ENCODE data around the gene MSLN.

The MSLN gene

GRCh38 chr16:791131-791530 is 30.6 kb downstream of the MSLN start:
- no peak for ATAC-seq (ENCODE audit: insufficient read depth, low read depth)
- DNase-seq, result no peak

DNA sequence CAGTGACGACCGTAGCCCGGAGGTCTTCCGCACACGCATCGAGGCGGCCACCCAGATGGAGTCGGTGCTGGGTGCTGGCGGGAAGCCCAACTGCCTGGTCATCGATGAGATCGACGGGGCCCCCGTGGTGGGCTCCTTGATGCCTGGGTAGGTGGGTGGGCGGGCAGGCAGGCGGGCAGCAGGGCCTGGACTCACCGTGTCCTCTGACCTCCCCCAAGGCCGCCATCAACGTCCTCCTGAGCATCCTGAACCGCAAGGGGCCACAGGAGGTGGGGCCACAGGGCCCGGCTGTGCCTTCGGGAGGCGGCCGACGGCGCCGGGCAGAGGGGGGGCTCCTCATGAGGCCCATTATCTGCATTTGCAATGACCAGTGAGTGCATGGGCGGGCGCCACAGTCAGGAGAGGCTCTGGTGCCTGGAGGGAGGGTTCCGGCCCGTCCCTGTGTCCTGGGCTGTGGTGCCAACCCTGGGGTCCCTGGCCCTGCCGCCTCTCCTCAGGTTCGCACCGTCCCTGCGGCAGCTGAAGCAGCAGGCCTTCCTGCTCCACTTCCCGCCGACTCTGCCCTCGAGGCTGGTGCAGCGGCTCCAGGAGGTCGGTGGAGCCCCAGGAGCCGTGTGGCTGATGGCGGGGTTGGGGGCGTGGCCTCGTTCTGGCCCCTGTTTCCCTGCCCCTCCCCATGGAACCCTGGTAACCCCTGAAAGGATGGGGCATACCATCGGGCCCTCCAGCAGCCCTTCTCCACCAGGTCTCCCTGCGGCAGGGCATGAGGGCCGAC is 31.9 kb downstream of the MSLN start:
- H3K9ac ChIP-seq (ENCODE audit: low read depth, low read length), result no peak overlapping the region

More at GRCh38 chr16:791131-791530, 30.6 kb downstream of the MSLN start:
- Histone ChIP-seq H4K20me1 (ENCODE audit: insufficient read depth, low read length) (peaks cover 76% of the 10 kb centered on the region), H3K27ac (ENCODE audit: low read length) (no peak overlapping the region), H3K79me2 (ENCODE audit: insufficient read depth, low read length) (peaks cover 53% of the 10 kb centered on the region), H3K9ac (ENCODE audit: low read depth, low read length) (no peak overlapping the region), H3K27me3 (ENCODE audit: insufficient read depth, low read length, poor library complexity) (no peaks in the 10 kb centered on the region), H2AFZ (ENCODE audit: low read depth, low read length) (no peak overlapping the region), H3K4me1 (ENCODE audit: insufficient read depth, low read length) (peaks cover 38% of the 10 kb centered on the region), H3K9me3 (ENCODE audit: insufficient read depth, low read length, severe bottlenecking) (no peaks in the 10 kb centered on the region), H3K36me3 (ENCODE audit: insufficient read depth, low read length) (peaks cover 83% of the 10 kb centered on the region), H3K4me3 (ENCODE audit: low read depth in 1 of 2, low read length in 2 of 2) (no peak overlapping the region), H3K4me2 (ENCODE audit: insufficient read depth, low read length) (peak overlapping the region; percentile 100; the same call in 1 of the 2 replicates)
- TF ChIP-seq, protein P1, sequence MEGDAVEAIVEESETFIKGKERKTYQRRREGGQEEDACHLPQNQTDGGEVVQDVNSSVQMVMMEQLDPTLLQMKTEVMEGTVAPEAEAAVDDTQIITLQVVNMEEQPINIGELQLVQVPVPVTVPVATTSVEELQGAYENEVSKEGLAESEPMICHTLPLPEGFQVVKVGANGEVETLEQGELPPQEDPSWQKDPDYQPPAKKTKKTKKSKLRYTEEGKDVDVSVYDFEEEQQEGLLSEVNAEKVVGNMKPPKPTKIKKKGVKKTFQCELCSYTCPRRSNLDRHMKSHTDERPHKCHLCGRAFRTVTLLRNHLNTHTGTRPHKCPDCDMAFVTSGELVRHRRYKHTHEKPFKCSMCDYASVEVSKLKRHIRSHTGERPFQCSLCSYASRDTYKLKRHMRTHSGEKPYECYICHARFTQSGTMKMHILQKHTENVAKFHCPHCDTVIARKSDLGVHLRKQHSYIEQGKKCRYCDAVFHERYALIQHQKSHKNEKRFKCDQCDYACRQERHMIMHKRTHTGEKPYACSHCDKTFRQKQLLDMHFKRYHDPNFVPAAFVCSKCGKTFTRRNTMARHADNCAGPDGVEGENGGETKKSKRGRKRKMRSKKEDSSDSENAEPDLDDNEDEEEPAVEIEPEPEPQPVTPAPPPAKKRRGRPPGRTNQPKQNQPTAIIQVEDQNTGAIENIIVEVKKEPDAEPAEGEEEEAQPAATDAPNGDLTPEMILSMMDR (IDR thresholded peaks at IDR 0.05; ENCODE audit: borderline replicate concordance, extremely low read depth, low read length, poor library complexity, severe bottlenecking), result no peak
- no peak for TF ChIP-seq EZH2 (IDR thresholded peaks at IDR 0.05; ENCODE audit: borderline replicate concordance, low read depth, low read length, severe bottlenecking)

DNA sequence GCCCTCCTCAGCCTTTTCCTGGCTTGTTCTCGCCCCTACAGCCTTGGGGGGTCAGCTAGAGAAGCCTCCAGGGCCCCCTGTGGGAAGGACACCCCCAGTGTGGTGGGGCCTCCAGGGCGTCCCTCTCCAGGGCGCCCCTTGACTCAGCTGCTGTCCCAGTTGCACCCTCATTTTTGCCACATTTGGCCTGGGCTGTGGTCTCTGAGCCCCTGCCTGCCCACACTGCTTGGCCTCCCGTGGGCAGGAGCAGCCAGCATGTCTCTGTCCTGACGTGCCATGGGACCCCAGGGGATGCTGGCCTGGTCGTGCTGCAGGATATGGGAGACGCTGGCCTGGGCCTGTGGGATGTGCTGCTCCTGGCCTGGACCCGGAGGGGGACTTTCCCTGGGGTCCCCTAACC is 32.9 kb downstream of the MSLN start:
- H3K9ac ChIP-seq (ENCODE audit: low read depth, low read length), result no peak overlapping the region
- peaks cover 33% of the 10 kb centered on the region for H3K79me2 ChIP-seq (ENCODE audit: insufficient read depth, low read length)
- ATAC-seq (ENCODE audit: insufficient read depth, low read depth) (no peak), DNase-seq (no peak)
- peaks cover 68% of the 10 kb centered on the region for H4K20me1 ChIP-seq (ENCODE audit: insufficient read depth, low read length)
- no peak overlapping the region for H3K4me2 ChIP-seq (ENCODE audit: insufficient read depth, low read length)
- H3K9me3 ChIP-seq (ENCODE audit: insufficient read depth, low read length, severe bottlenecking), result no peaks in the 10 kb centered on the region
- H3K27me3 ChIP-seq (ENCODE audit: insufficient read depth, low read length, poor library complexity), result no peaks in the 10 kb centered on the region
- TF ChIP-seq EZH2 (IDR thresholded peaks at IDR 0.05; ENCODE audit: borderline replicate concordance, low read depth, low read length, severe bottlenecking), result no peak
- TF ChIP-seq, protein P1 (IDR thresholded peaks at IDR 0.05; ENCODE audit: borderline replicate concordance, extremely low read depth, low read length, poor library complexity, severe bottlenecking), result no peak
- no peak overlapping the region for H3K27ac ChIP-seq (ENCODE audit: low read length)
- H3K4me3 ChIP-seq (ENCODE audit: low read depth in 1 of 2, low read length in 2 of 2), result no peak overlapping the region
- H2AFZ ChIP-seq (ENCODE audit: low read depth, low read length), result no peak overlapping the region
- H3K4me1 ChIP-seq (ENCODE audit: insufficient read depth, low read length), result peaks cover 23% of the 10 kb centered on the region
- H3K36me3 ChIP-seq (ENCODE audit: insufficient read depth, low read length), result peaks cover 86% of the 10 kb centered on the region

More for the DNA sequence above, 31.9 kb downstream of the MSLN start:
- Histone ChIP-seq H4K20me1 (ENCODE audit: insufficient read depth, low read length) (peaks cover 73% of the 10 kb centered on the region), H3K79me2 (ENCODE audit: insufficient read depth, low read length) (peaks cover 40% of the 10 kb centered on the region), H3K4me2 (ENCODE audit: insufficient read depth, low read length) (no peak overlapping the region), H3K9me3 (ENCODE audit: insufficient read depth, low read length, severe bottlenecking) (no peaks in the 10 kb centered on the region), H3K4me1 (ENCODE audit: insufficient read depth, low read length) (peaks cover 27% of the 10 kb centered on the region), H3K27ac (ENCODE audit: low read length) (no peak overlapping the region), H2AFZ (ENCODE audit: low read depth, low read length) (no peak overlapping the region), H3K4me3 (ENCODE audit: low read depth in 1 of 2, low read length in 2 of 2) (no peak overlapping the region), H3K27me3 (ENCODE audit: insufficient read depth, low read length, poor library complexity) (no peaks in the 10 kb centered on the region), H3K36me3 (ENCODE audit: insufficient read depth, low read length) (peaks cover 84% of the 10 kb centered on the region)
- no peak for TF ChIP-seq EZH2 (IDR thresholded peaks at IDR 0.05; ENCODE audit: borderline replicate concordance, low read depth, low read length, severe bottlenecking)
- TF ChIP-seq, protein P1 (IDR thresholded peaks at IDR 0.05; ENCODE audit: borderline replicate concordance, extremely low read depth, low read length, poor library complexity, severe bottlenecking), result no peak
- ATAC-seq (ENCODE audit: insufficient read depth, low read depth) (no peak), DNase-seq (no peak)
